ENCODE data around the gene SCUBE3.

DNA sequence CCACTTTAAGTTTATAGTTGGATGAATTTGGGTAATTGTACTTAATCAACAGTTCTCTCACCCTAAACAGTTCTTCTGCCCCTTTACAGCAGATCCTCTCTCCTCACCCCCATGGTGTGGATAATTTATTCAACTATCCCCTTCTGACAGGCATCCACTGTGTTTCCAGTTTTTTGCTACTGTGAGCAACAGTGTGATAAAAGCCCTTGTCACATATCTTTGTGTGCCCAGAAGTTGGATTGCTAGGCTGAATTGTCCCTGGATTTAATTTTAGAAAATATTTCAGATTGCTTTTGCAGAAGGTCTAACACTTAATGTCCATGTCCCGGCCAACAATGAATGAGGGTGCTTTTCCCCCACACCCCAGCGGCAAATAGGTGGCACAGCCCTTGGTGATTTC is 30.5 kb upstream of the SCUBE3 start:
- no peak for TF ChIP-seq AGO2 (optimal IDR thresholded peaks at IDR 0.05; ENCODE audit: low read depth, low read length)
- TF ChIP-seq NR2C2 (CRISPR knock-in tag; IDR thresholded peaks at IDR 0.05; ENCODE audit: borderline replicate concordance) = no peak
- no peak for TF ChIP-seq ZNF431 (CRISPR knock-in tag; IDR thresholded peaks at IDR 0.05; ENCODE audit: borderline replicate concordance, low read depth)
- TF ChIP-seq, protein P1, sequence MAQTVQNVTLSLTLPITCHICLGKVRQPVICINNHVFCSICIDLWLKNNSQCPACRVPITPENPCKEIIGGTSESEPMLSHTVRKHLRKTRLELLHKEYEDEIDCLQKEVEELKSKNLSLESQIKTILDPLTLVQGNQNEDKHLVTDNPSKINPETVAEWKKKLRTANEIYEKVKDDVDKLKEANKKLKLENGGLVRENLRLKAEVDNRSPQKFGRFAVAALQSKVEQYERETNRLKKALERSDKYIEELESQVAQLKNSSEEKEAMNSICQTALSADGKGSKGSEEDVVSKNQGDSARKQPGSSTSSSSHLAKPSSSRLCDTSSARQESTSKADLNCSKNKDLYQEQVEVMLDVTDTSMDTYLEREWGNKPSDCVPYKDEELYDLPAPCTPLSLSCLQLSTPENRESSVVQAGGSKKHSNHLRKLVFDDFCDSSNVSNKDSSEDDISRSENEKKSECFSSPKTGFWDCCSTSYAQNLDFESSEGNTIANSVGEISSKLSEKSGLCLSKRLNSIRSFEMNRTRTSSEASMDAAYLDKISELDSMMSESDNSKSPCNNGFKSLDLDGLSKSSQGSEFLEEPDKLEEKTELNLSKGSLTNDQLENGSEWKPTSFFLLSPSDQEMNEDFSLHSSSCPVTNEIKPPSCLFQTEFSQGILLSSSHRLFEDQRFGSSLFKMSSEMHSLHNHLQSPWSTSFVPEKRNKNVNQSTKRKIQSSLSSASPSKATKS (CRISPR knock-in tag; IDR thresholded peaks at IDR 0.05) = no peak
- TF ChIP-seq PRPF4 (IDR thresholded peaks at IDR 0.05; ENCODE audit: low read depth, low read length, poor library complexity, severe bottlenecking) = no peak
- TF ChIP-seq HNRNPLL (IDR thresholded peaks at IDR 0.05; ENCODE audit: low read depth, low read length, poor library complexity, severe bottlenecking) = no peak
- TF ChIP-seq, protein P2, sequence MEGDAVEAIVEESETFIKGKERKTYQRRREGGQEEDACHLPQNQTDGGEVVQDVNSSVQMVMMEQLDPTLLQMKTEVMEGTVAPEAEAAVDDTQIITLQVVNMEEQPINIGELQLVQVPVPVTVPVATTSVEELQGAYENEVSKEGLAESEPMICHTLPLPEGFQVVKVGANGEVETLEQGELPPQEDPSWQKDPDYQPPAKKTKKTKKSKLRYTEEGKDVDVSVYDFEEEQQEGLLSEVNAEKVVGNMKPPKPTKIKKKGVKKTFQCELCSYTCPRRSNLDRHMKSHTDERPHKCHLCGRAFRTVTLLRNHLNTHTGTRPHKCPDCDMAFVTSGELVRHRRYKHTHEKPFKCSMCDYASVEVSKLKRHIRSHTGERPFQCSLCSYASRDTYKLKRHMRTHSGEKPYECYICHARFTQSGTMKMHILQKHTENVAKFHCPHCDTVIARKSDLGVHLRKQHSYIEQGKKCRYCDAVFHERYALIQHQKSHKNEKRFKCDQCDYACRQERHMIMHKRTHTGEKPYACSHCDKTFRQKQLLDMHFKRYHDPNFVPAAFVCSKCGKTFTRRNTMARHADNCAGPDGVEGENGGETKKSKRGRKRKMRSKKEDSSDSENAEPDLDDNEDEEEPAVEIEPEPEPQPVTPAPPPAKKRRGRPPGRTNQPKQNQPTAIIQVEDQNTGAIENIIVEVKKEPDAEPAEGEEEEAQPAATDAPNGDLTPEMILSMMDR (CRISPR knock-in tag; IDR thresholded peaks at IDR 0.05) = no peak
- no peak for TF ChIP-seq ZNF672 (CRISPR knock-in tag; IDR thresholded peaks at IDR 0.05)
- no peak for TF ChIP-seq EP300 (IDR thresholded peaks at IDR 0.05; ENCODE audit: low read depth in 2 of 2, low read length in 2 of 2)
- TF ChIP-seq EP300 (CRISPR knock-in tag; IDR thresholded peaks at IDR 0.05; ENCODE audit: borderline replicate concordance) = no peak
